ENCODE data around the gene C16orf95. TPM values are rescaled to one million over a fixed set of nuclear protein-coding genes. Genes with fewer than 3 reads are reported as not detected.

The C16orf95 gene
- total and polyA plus RNA-seq, 8 donors: 1.1 to 4.7 (median 2.9) TPM

GRCh38 chr16:87276091-87276701 lies 41.0 kb downstream of the C16orf95 start:
- Histone ChIP-seq H3K4me3 (no peak overlapping the region), H3K27me3 (no peaks in the 10 kb centered on the region), H3K27ac (no peak overlapping the region), H3K36me3 (no peaks in the 10 kb centered on the region), H3K9me3 (no peaks in the 10 kb centered on the region), H3K4me1 (no peaks in the 10 kb centered on the region)
- intact Hi-C loops (cut with DNase I): loop anchor here in 1 of 3 donors (5.0 kb wide), 1 partner anchor 709 kb away; the partner anchor contains the start of gene FOXC2
- 64 to 71% methylated on average over 16 of the region's 16 CpGs for WGBS, 2 donors
- no peak for TF ChIP-seq CTCF (IDR thresholded peaks at IDR 0.05)
- FAIRE-seq: no peak
- no peak for ATAC-seq
- no peak for DNase-seq

- intact Hi-C loops (cut with DNase I): loop anchor here in 1 of 3 donors (5.0 kb wide), 1 partner anchor 707 kb away; the partner anchor contains the start of gene FOXC2
- no peak for ATAC-seq
- Histone ChIP-seq H3K27ac (no peak overlapping the region), H3K9me3 (no peaks in the 10 kb centered on the region), H3K4me1 (no peaks in the 10 kb centered on the region), H3K4me3 (no peak overlapping the region), H3K36me3 (no peaks in the 10 kb centered on the region), H3K27me3 (no peaks in the 10 kb centered on the region)
- DNase-seq: no peak
- no peak for TF ChIP-seq CTCF (IDR thresholded peaks at IDR 0.05)
- no peak for FAIRE-seq
- 77 to 95% methylated on average over 4 of the region's 4 CpGs for WGBS, 2 donors
These were observed 42.4 kb downstream of the C16orf95 start for GRCh38 chr16:87274794-87275193.

GRCh38 chr16:87273471-87274030 lies 43.6 kb downstream of the C16orf95 start:
- DNase-seq: no peak
- no peaks in the 10 kb centered on the region for H3K4me1 ChIP-seq
- H3K9me3 ChIP-seq: no peaks in the 10 kb centered on the region
- FAIRE-seq: no peak
- no peak overlapping the region for H3K27ac ChIP-seq
- H3K36me3 ChIP-seq: no peaks in the 10 kb centered on the region
- 91 to 96% methylated on average over 10 of the region's 10 CpGs for WGBS, 2 donors
- H3K27me3 ChIP-seq: no peaks in the 10 kb centered on the region
- no peak for TF ChIP-seq CTCF (IDR thresholded peaks at IDR 0.05)
- no peak overlapping the region for H3K4me3 ChIP-seq
- intact Hi-C loops (cut with DNase I): no loop called here
- ATAC-seq: no peak

- intact Hi-C loops (cut with DNase I): no loop called here
- H3K27ac ChIP-seq: no peak overlapping the region
- no peak for TF ChIP-seq CTCF (IDR thresholded peaks at IDR 0.05)
- no peak overlapping the region for H3K4me3 ChIP-seq
- H3K36me3 ChIP-seq: no peaks in the 10 kb centered on the region
- ATAC-seq (no peak), FAIRE-seq (no peak), DNase-seq (no peak)
- 89 to 93% methylated on average over 11 of the region's 11 CpGs for WGBS, 2 donors
- no peaks in the 10 kb centered on the region for H3K4me1 ChIP-seq
- H3K27me3 ChIP-seq: no peaks in the 10 kb centered on the region
- H3K9me3 ChIP-seq: no peaks in the 10 kb centered on the region
These were observed 45.9 kb downstream of the C16orf95 start for GRCh38 chr16:87271256-87271655.

GRCh38 chr16:87267566-87267965 lies 49.6 kb downstream of the C16orf95 start:
- no peaks in the 10 kb centered on the region for H3K9me3 ChIP-seq
- no peaks in the 10 kb centered on the region for H3K4me1 ChIP-seq
- no peak overlapping the region for H3K4me3 ChIP-seq
- DNase-seq (no peak), FAIRE-seq (no peak), ATAC-seq (no peak)
- no peak overlapping the region for H3K27ac ChIP-seq
- intact Hi-C loops (cut with DNase I): no loop called here
- no peak for TF ChIP-seq CTCF (IDR thresholded peaks at IDR 0.05)
- no peaks in the 10 kb centered on the region for H3K36me3 ChIP-seq
- no peaks in the 10 kb centered on the region for H3K27me3 ChIP-seq
- 79 to 83% methylated on average over 8 of the region's 8 CpGs for WGBS, 2 donors

Measured in pancreas (tissue), 10 donors.